Measurements from ENCODE around the gene IQGAP2. TPM values are rescaled to one million over a fixed set of nuclear protein-coding genes. Genes with fewer than 3 reads are reported as not detected.

The IQGAP2 gene
- total RNA-seq, 2 experiments from 2014 or later, result 37.7 to 39.1 TPM

DNA sequence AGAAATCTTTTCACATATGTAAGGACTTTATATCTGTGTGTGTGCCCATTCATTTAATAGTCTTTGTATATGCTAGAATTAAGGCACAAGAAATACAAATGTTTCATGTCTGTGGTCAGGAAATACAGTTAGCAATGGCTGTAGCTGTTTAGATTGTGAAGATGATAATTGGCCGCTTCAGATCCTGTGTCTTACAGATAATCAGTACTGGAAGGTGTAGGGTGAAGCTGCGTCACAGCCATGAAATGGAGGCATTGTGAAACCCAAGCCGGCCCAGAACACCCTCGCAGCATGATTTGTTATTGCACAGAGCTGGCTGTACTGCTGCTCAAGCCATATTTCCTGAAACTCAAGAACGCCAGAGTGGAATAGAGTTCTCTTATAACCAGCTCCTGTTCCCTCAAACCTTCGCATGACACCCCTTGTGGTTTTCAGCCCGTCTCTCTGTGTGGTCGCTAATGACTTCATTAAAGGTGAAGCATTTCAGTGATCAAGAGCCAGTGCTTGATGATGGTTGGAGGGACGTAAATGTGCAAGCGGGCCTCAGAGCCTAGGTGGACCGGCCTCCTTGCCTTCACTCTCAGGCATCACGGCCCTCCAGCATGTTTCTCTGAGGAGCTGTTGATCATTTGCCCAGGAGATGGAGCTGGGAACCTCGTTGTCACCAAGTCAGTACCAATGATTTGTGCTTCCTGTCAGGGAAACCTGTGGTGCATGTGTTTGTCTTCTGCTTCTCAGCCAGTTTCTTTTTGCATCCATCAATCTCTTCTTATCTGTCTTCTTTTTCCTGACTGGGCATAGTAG is 140.0 kb downstream of the IQGAP2 start:
- Mint-ChIP-seq H3K4me1 (ENCODE audit: low read depth) (peaks cover 75% of the 10 kb centered on the region), H3K4me3 (peak overlapping the region; percentile 56), H3K9me3 (no peaks in the 10 kb centered on the region), H3K36me3 (ENCODE audit: low read depth) (peaks cover 1% of the 10 kb centered on the region), H3K27me3 (no peaks in the 10 kb centered on the region), H3K27ac (peak overlapping the region; percentile 92)
- ATAC-seq (peak; percentile 59), DNase-seq (peak; percentile 76)
- intact Hi-C loops (cut with micrococcal nuclease), result loop anchor here (1.0 to 10.0 kb wide), 4 partner anchors 70 to 1028 kb away; partner anchors contain the start of genes CERT1 and POLK
- ChIA-PET POLR2A (interaction anchor here (0.6 to 4.0 kb wide), 11 partner anchors 10 to 140 kb away, joined by 3 to 53 read pairs (median 3); partner anchors contain the start of gene IQGAP2), CTCF (interaction anchor here (0.7 to 3.7 kb wide), 15 partner anchors 15 to 287 kb away, joined by 3 to 62 read pairs (median 4); partner anchors contain the start of gene IQGAP2)
- TF ChIP-seq, protein P1, sequence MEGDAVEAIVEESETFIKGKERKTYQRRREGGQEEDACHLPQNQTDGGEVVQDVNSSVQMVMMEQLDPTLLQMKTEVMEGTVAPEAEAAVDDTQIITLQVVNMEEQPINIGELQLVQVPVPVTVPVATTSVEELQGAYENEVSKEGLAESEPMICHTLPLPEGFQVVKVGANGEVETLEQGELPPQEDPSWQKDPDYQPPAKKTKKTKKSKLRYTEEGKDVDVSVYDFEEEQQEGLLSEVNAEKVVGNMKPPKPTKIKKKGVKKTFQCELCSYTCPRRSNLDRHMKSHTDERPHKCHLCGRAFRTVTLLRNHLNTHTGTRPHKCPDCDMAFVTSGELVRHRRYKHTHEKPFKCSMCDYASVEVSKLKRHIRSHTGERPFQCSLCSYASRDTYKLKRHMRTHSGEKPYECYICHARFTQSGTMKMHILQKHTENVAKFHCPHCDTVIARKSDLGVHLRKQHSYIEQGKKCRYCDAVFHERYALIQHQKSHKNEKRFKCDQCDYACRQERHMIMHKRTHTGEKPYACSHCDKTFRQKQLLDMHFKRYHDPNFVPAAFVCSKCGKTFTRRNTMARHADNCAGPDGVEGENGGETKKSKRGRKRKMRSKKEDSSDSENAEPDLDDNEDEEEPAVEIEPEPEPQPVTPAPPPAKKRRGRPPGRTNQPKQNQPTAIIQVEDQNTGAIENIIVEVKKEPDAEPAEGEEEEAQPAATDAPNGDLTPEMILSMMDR (IDR thresholded peaks at IDR 0.05), result no peak

DNA sequence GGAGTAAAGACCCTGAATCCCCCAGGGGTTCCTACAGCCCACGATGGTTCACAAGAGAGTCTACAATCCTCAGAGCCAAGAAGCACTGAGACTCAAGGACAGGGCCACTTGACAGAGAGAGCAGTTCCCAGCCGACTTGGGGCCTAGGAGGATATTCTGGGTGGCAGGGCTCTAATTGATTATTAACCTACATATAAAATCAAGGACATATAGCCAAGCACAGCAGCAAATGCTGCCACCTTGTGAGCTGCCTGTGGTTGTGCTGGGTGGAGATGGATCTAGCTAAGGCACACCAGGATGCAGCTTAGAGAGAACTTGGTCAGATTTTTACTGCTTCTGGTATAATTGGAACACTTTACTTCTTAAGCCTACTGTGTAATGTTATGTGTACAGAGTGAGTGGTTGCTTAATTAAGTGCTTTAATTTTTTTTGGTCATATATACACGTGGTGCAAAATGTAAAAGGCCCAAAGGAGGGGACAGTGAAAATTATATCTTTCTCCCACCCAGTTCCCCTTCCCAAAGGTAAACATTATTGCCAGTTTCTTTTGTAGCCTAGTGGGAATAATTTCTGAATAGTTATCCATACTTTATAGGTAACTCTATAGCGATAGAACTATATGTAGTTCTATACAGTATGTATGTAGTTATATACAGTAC is 141.3 kb downstream of the IQGAP2 start:
- ATAC-seq (peak; percentile 29), DNase-seq (peak; percentile 75)
- intact Hi-C loops (cut with micrococcal nuclease), result loop anchor here (5.0 to 10.0 kb wide), 2 partner anchors 212 to 1030 kb away; partner anchors contain the start of genes CERT1 and POLK
- Mint-ChIP-seq H3K27ac (peak overlapping the region; percentile 92), H3K36me3 (ENCODE audit: low read depth) (no peaks in the 10 kb centered on the region), H3K4me3 (peak overlapping the region; percentile 56), H3K27me3 (no peaks in the 10 kb centered on the region), H3K4me1 (ENCODE audit: low read depth) (peaks cover 75% of the 10 kb centered on the region), H3K9me3 (no peaks in the 10 kb centered on the region)
- ChIA-PET POLR2A (interaction anchor here (0.8 to 4.0 kb wide), 3 partner anchors 14 to 141 kb away, joined by 3 to 53 read pairs (median 3); partner anchors contain the start of gene IQGAP2), CTCF (interaction anchor here (0.7 to 3.7 kb wide), 13 partner anchors 14 to 231 kb away, joined by 3 to 62 read pairs (median 4); partner anchors contain the start of gene IQGAP2)
- TF ChIP-seq, protein P1 (IDR thresholded peaks at IDR 0.05), result peak; percentile 73

GRCh38 chr5:76545184-76545583 is 142.1 kb downstream of the IQGAP2 start:
- Mint-ChIP-seq H3K27ac (no peak overlapping the region), H3K27me3 (no peaks in the 10 kb centered on the region), H3K4me3 (no peak overlapping the region), H3K36me3 (ENCODE audit: low read depth) (no peaks in the 10 kb centered on the region), H3K9me3 (no peaks in the 10 kb centered on the region), H3K4me1 (ENCODE audit: low read depth) (peaks cover 77% of the 10 kb centered on the region)
- POLR2A ChIA-PET, result interaction anchor here (4.0 kb wide), 1 partner anchor 142 kb away, joined by 53 read pairs; the partner anchor contains the start of gene IQGAP2
- intact Hi-C loops (cut with micrococcal nuclease), result loop anchor here (10.0 kb wide), 1 partner anchor 1030 kb away; the partner anchor contains the start of genes CERT1 and POLK
- no peak for ATAC-seq
- TF ChIP-seq, protein P1 (IDR thresholded peaks at IDR 0.05), result no peak
- CTCF ChIA-PET, result interaction anchor here (1.3 kb wide), 1 partner anchor 151 kb away, joined by 3 read pairs; no protein-coding TSS in a partner anchor
- DNase-seq, result no peak

DNA sequence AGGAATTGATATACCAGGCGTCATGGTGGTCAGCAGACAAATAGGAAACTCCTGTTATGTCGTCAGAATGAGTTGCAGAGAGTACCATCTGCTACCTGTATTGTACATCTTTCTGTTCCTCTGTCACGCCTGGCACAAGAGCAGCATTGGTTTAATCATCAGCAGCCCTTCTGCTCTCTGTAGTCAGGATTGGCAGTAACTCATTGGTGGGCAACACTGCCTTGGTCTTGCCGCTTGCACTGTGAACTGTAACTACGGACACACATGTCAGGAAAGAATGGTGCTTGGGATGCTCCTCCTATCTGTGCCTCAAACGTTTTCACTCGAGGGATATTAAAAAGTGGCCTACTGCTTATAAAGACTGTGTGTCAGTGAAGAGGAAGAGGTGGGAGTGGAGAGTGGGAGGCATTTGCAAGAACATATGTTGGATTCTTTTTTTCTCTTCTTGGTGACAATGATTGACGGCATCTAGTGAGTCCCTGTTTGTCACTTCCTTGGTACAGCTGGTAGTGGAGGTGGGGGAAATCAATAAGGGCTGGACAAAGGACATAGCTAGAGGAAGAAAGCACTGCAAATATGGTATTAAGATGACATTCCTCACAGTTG is 143.5 kb downstream of the IQGAP2 start:
- TF ChIP-seq, protein P1 (IDR thresholded peaks at IDR 0.05), result no peak
- peaks cover 70% of the 10 kb centered on the region for H3K4me1 Mint-ChIP-seq (ENCODE audit: low read depth)

More for the DNA sequence above, 143.5 kb downstream of the IQGAP2 start:
- no peaks in the 10 kb centered on the region for H3K9me3 Mint-ChIP-seq
- no peaks in the 10 kb centered on the region for H3K36me3 Mint-ChIP-seq (ENCODE audit: low read depth)
- ATAC-seq, result peak; percentile 15
- peak overlapping the region; percentile 59 for H3K4me3 Mint-ChIP-seq
- ChIA-PET POLR2A (interaction anchor here (0.6 to 1.7 kb wide), 3 partner anchors 141 to 209 kb away, joined by 3 to 25 read pairs (median 4); partner anchors contain the start of gene IQGAP2), CTCF (interaction anchor here (1.1 to 4.0 kb wide), 4 partner anchors 37 to 227 kb away, joined by 3 to 45 read pairs (median 6); partner anchors contain the start of gene IQGAP2)
- H3K27me3 Mint-ChIP-seq, result no peaks in the 10 kb centered on the region
- intact Hi-C loops (cut with micrococcal nuclease), result loop anchor here (10.0 kb wide), 1 partner anchor 1032 kb away; the partner anchor contains the start of genes CERT1 and POLK
- H3K27ac Mint-ChIP-seq, result peak overlapping the region; percentile 85
- DNase-seq, result peak; percentile 57
